GM10248 (cell line): Measurements from ENCODE around the gene EFCAB8.
"Not testable (repeated sequence)": the region's sequence is repeated elsewhere in the genome, so short reads cannot be mapped to it uniquely, and the experiment has no call there.

Experiments
- CTCF ChIA-PET: fragments of 300-600 bp; sonication (Branson Sonifier 250); formaldehyde crosslinking; extraction: SDS; loops from one replicate; lab custom pipeline; 2021; ENCODE audit warnings: antibody characterized with exemption; lab: Yijun Ruan, JAX
- POLR2A ChIA-PET: fragments of 350-650 bp; sonication (Branson Sonifier 250); formaldehyde crosslinking; extraction: SDS; loops from one replicate; lab custom pipeline; 2020; ENCODE audit warnings: antibody characterized with exemption; lab: Yijun Ruan, JAX
- DNase-seq: peaks from one replicate; pipeline ENCODE4 v3.0.0; 2012; ENCODE audit errors: extremely low spot score
- CTCF ChIP-seq: IDR thresholded peaks from 2 replicates; pipeline ENCODE4 v1.5.1; 2012; ENCODE audit warnings: mild to moderate bottlenecking, low read depth; ENCODE audit errors: extremely low read depth, missing control alignments, control extremely low read depth

Gene EFCAB8

GRCh38 chr20:32858189-32858588 lies 534 bp upstream of the EFCAB8 start:
- no peak for DNase-seq
- no peak for TF ChIP-seq CTCF
- POLR2A ChIA-PET, result no interaction called here
- CTCF ChIA-PET, result interaction anchor here (1.1 kb wide), 1 partner anchor 9 kb away, joined by 4 read pairs; no protein-coding TSS in a partner anchor

- ChIA-PET POLR2A (no interaction called here), CTCF (no interaction called here)
- no peak for DNase-seq
- no peak for TF ChIP-seq CTCF
Measured at GRCh38 chr20:32861446-32861845, 2.7 kb downstream of the EFCAB8 start.

- no peak for DNase-seq
- TF ChIP-seq CTCF, result no peak
- ChIA-PET POLR2A (no interaction called here), CTCF (no interaction called here)
Measured at GRCh38 chr20:32869562-32869961, 10.8 kb downstream of the EFCAB8 start.

GRCh38 chr20:32870526-32870925 lies 11.8 kb downstream of the EFCAB8 start:
- DNase-seq, CTCF ChIA-PET, POLR2A ChIA-PET: not testable (repeated sequence)

GRCh38 chr20:32870985-32871384 lies 12.3 kb downstream of the EFCAB8 start:
- no peak for DNase-seq
- ChIA-PET CTCF (no interaction called here), POLR2A (no interaction called here)
- TF ChIP-seq CTCF, result no peak

GRCh38 chr20:32871627-32872160 lies 13.0 kb downstream of the EFCAB8 start:
- DNase-seq, result no peak
- no peak for TF ChIP-seq CTCF
- POLR2A ChIA-PET, result no interaction called here
- CTCF ChIA-PET, result no interaction called here

- no peak for DNase-seq
- TF ChIP-seq CTCF, result no peak
- POLR2A ChIA-PET, result no interaction called here
- CTCF ChIA-PET, result no interaction called here
Measured at GRCh38 chr20:32872266-32872665, 13.5 kb downstream of the EFCAB8 start.
